B cell (primary cell): Measurements from ENCODE around the gene D2HGDH. TPM values are rescaled to one million over a fixed set of nuclear protein-coding genes. Genes with fewer than 3 reads are reported as not detected.
"Not testable (repeated sequence)": the region's sequence is repeated elsewhere in the genome, so short reads cannot be mapped to it uniquely, and the experiment has no call there.

Source experiments
- ATAC-seq: fragments of 200-7000 bp; cut with Tn5 transposase; one replicate; pipeline ENCODE4 v1.10.0; 2021; ENCODE audit warnings: low read depth, mild to moderate bottlenecking, moderate number of reproducible peaks, moderate library complexity
- CTCF ChIA-PET: fragments of 350-600 bp; sonication (Branson Sonifier 250); formaldehyde crosslinking; loops from one replicate; lab custom pipeline; 2021; ENCODE audit warnings: antibody characterized with exemption, inconsistent platforms; lab: Charles Lee
- POLR2A ChIA-PET: fragments of 350-600 bp; sonication (Branson Sonifier 250); formaldehyde crosslinking; loops from one replicate; lab custom pipeline; 2021; ENCODE audit warnings: antibody characterized with exemption; lab: Charles Lee
- DNase-seq: peaks from one replicate; pipeline ENCODE4 v3.0.0; 2013
- H2AFZ ChIP-seq: 2 replicates; pipeline ENCODE4 v1.6.1; 2012; ENCODE audit warnings: mild to moderate bottlenecking, low read depth, low read length; ENCODE audit not compliant: insufficient read depth, poor library complexity, severe bottlenecking
- H3K27ac ChIP-seq, 2 donors: 1 replicate in 1 of 2; 2 replicates in 1 of 2; pipeline ENCODE4 v1.5.1; 2012 to 2013; ENCODE audit warnings: low read length in 2 of 2, mild to moderate bottlenecking in 2 of 2, moderate library complexity in 1 of 2
- H3K27me3 ChIP-seq, 4 experiments: fragments of 200-600 bp in 1 of 4; sonication (generic) in 1 of 4; replicated peaks in 1 of 4; 1 replicate in 2 of 4; 2 replicates in 2 of 4; pipeline versions ENCODE4 v1.6.1 to v1.7.0; 2013 to 2016; ENCODE audit warnings: low read length in 3 of 4, mild to moderate bottlenecking in 2 of 4, mixed read lengths in 1 of 4, moderate library complexity in 1 of 4; ENCODE audit not compliant: insufficient read depth in 4 of 4, control insufficient read depth in 3 of 4; ENCODE audit errors: control extremely low read depth in 1 of 4
- H3K36me3 ChIP-seq, 2 experiments: replicated peaks in 1 of 2; 1 replicate in 1 of 2; 2 replicates in 1 of 2; pipeline versions ENCODE4 v1.6.1 to v1.7.1; 2013; ENCODE audit warnings: low read length in 1 of 2; ENCODE audit not compliant: insufficient read depth in 2 of 2, control insufficient read depth in 1 of 2; ENCODE audit errors: control extremely low read depth in 1 of 2, extremely low read depth in 1 of 2
- H3K4me1 ChIP-seq, 2 donors: fragments of 200-600 bp in 1 of 2; sonication (generic) in 1 of 2; 1 replicate in 1 of 2; 2 replicates in 1 of 2; pipeline versions ENCODE4 v1.5.1 to v1.6.1; 2013 to 2017; ENCODE audit warnings: low read length in 2 of 2; ENCODE audit not compliant: control insufficient read depth in 2 of 2, insufficient read depth in 2 of 2
- H3K4me2 ChIP-seq: replicated peaks from 2 replicates; pipeline ENCODE3; 2012; ENCODE audit warnings: mild to moderate bottlenecking, low read depth, low read length; ENCODE audit not compliant: poor library complexity, severe bottlenecking
- H3K4me3 ChIP-seq, 5 experiments: fragments of 200-600 bp in 1 of 5; sonication (generic) in 1 of 5; 1 replicate in 3 of 5; 2 replicates in 2 of 5; pipeline versions ENCODE4 v1.5.1 to v1.7.0; 2011 to 2016; ENCODE audit warnings: low read length in 4 of 5, mild to moderate bottlenecking in 4 of 5, low read depth in 2 of 5, control low read depth in 1 of 5, moderate library complexity in 1 of 5; ENCODE audit not compliant: insufficient read depth in 1 of 5; ENCODE audit errors: control extremely low read depth in 1 of 5, extremely low read depth in 1 of 5
- H3K79me2 ChIP-seq: fragments of 200-600 bp; sonication (generic); one replicate; pipeline ENCODE4 v1.6.0; 2016; ENCODE audit warnings: low read length; ENCODE audit not compliant: control insufficient read depth, insufficient read depth
- H3K9ac ChIP-seq: fragments of 200-600 bp; sonication (generic); 2 replicates; pipeline ENCODE4 v1.6.1; 2017; ENCODE audit warnings: mild to moderate bottlenecking, low read length, moderate library complexity
- H3K9me3 ChIP-seq, 3 donors: one replicate each; pipeline versions ENCODE4 v1.6.1 to v1.7.1; 2013; ENCODE audit warnings: low read length in 2 of 3; ENCODE audit not compliant: control insufficient read depth in 2 of 3, insufficient read depth in 1 of 3; ENCODE audit errors: control extremely low read depth in 1 of 3
- H4K20me1 ChIP-seq: 2 replicates; pipeline ENCODE4 v1.6.0; 2012; ENCODE audit warnings: mild to moderate bottlenecking, low read length; ENCODE audit not compliant: insufficient read depth, control insufficient read depth, poor library complexity, severe bottlenecking
- H3K27ac Mint-ChIP-seq: one replicate; pipeline ENCODE4 v1.8.0; 2021; ENCODE audit warnings: mixed read lengths
- H3K27me3 Mint-ChIP-seq: one replicate; pipeline ENCODE4 v1.8.0; 2021; ENCODE audit warnings: mixed read lengths
- H3K4me1 Mint-ChIP-seq: one replicate; pipeline ENCODE4 v1.8.0; 2021; ENCODE audit warnings: mixed read lengths
- H3K4me3 Mint-ChIP-seq: one replicate; pipeline ENCODE4 v1.8.0; 2021; ENCODE audit warnings: mixed read lengths
- H3K9me3 Mint-ChIP-seq: one replicate; pipeline ENCODE4 v1.8.0; 2022; ENCODE audit warnings: mixed read lengths; ENCODE audit not compliant: insufficient read depth
- CTCF ChIP-seq: fragments of 200-600 bp; IDR thresholded peaks from one replicate; pipeline ENCODE4 v1.8.0; 2022; ENCODE audit warnings: antibody characterized with exemption, mild to moderate bottlenecking
- EZH2 ChIP-seq: IDR thresholded peaks from 2 replicates; pipeline ENCODE4 v1.6.1; 2012; ENCODE audit warnings: borderline replicate concordance, low read depth, mild to moderate bottlenecking, moderate library complexity, low read length; ENCODE audit not compliant: insufficient read depth, poor library complexity, severe bottlenecking
- WGBS: methylation state at CpG from one replicate; pipeline ENCODE4 v1.1.5; 2013; ENCODE audit warnings: missing lambda C conversion rate; ENCODE audit not compliant: insufficient coverage; 5-methylcytosine and 5-hydroxymethylcytosine counted together
- intact Hi-C: fragments of 100-400 bp; cut with micrococcal nuclease; formaldehyde crosslinking; loops from one replicate; pipeline ENCODE4 v1.10.0; 2022
- polyA plus RNA-seq: library from polyadenylated mRNA; depleted of rRNA; stranded (reverse); fragments of >200 nt; gene quantifications from 2 replicates; pipeline ENCODE4 v1.2.3, GENCODE V29; 2012
- total RNA-seq, 2 donors: library from RNA; stranded (reverse); fragments of 120-200 nt in 1 of 2; gene quantifications; 1 replicate in 1 of 2; 2 replicates in 1 of 2; pipeline versions ENCODE4 v1.2.3 to v1.2.4, GENCODE V29; 2013 to 2022

Gene D2HGDH
- total and polyA plus RNA-seq, 2 donors (not counting 1 experiment from before 2014, with no cell fraction given): 44.0 to 67.7 TPM

DNA sequence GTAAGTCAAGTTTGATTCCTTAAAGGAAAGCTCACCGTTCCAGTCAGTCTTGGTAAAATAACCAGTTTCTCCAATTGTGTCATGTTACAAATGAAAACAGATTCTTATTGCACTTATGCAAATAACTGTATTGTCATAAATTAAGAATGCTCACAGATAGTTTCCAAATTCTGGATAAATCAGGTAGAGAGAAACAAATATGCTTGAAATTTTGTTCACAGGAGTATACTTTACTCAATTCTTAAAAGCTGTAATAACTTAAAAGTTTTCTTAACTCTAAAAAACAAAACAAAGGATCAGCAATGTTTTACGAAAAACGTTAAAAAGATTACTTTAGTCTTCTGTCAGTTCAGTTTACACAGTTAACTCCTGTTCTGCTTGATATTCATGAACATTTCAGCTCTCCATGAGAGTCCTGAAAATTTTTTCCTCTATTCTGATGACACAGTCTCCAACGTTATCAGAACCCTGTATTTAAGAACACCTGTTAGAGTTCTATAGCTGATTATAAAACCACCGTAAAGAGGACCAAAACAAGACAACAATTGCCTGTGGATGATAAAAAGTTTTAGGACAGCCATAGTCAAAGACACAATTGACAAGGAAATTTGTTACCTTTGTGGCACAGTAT lies 46.6 kb downstream of the D2HGDH start:
- Mint-ChIP-seq H3K27me3 (peaks cover 4% of the 10 kb centered on the region), H3K27ac (no peak overlapping the region), H3K4me3 (no peak overlapping the region), H3K9me3 (peaks cover 2% of the 10 kb centered on the region), H3K4me1 (no peaks in the 10 kb centered on the region)
- Histone ChIP-seq H2AFZ (no peak overlapping the region), H3K79me2 (no peaks in the 10 kb centered on the region), H3K4me2 (no peak overlapping the region), H3K27ac (no peak overlapping the region), H3K4me1 (no peaks in the 10 kb centered on the region), H3K9ac (no peak overlapping the region), H3K36me3 (no peaks in the 10 kb centered on the region), H3K4me3 (no peak overlapping the region), H3K9me3 (peaks cover 2 to 4% (median 2%) of the 10 kb centered on the region in 3 donors), H3K27me3 (peaks cover 0 to 3% (median 0%) of the 10 kb centered on the region in 4 experiments), H4K20me1 (no peaks in the 10 kb centered on the region)
- ATAC-seq (no peak), DNase-seq (no peak)
- no peak for TF ChIP-seq CTCF
- TF ChIP-seq EZH2: no peak
- WGBS: 83% methylated on average over 2 of the region's 5 CpGs
- ChIA-PET CTCF (interaction anchor here (0.5 kb wide), 1 partner anchor 48 kb away, joined by 3 read pairs; no protein-coding TSS in a partner anchor), POLR2A (no interaction called here)
- intact Hi-C loops: no loop called here

- H3K27me3 ChIP-seq, H3K4me2 ChIP-seq, H3K4me3 ChIP-seq, H3K4me1 Mint-ChIP-seq, H3K4me3 Mint-ChIP-seq, H3K4me1 ChIP-seq, POLR2A ChIA-PET, H3K9ac ChIP-seq, H3K27ac Mint-ChIP-seq, H4K20me1 ChIP-seq, H3K27ac ChIP-seq, ATAC-seq, H2AFZ ChIP-seq, intact Hi-C loops, H3K9me3 Mint-ChIP-seq, H3K79me2 ChIP-seq, H3K9me3 ChIP-seq, H3K27me3 Mint-ChIP-seq, H3K36me3 ChIP-seq, CTCF ChIA-PET, DNase-seq: not testable (repeated sequence)
- no CpG with 5 or more reads among the region's 3 CpGs for WGBS
These were observed 47.6 kb downstream of the D2HGDH start for GRCh38 chr2:241782053-241782452.
